ENCODE results near the gene ASPHD1. TPM values are rescaled to one million over a fixed set of nuclear protein-coding genes. Genes with fewer than 3 reads are reported as not detected.

The ASPHD1 gene
- polyA plus RNA-seq, 1 donor (not counting 4 experiments of a cell fraction or from before 2014, with no cell fraction given), result 0.71 TPM

GRCh38 chr16:29876594-29877249 lies 23.6 kb upstream of the ASPHD1 start:
- dilution Hi-C loops (cut with MboI; ENCODE audit: extremely low pct_ligation_motif_present, low sequenced_read_pairs), result no loop called here
- H3K4me3 ChIP-seq (ENCODE audit: control insufficient read depth in 2 of 3, extremely low read depth in 1 of 3, insufficient read depth in 2 of 3, low read depth in 1 of 3, low read length in 3 of 3), result no peak overlapping the region
- H3K4me2 ChIP-seq (ENCODE audit: control insufficient read depth, extremely low read depth, insufficient read depth, low read depth, low read length), result no peak overlapping the region

GRCh38 chr16:29877266-29877961 lies 22.9 kb upstream of the ASPHD1 start:
- Histone ChIP-seq H3K9me3 (ENCODE audit: control insufficient read depth, low read depth, low read length) (no peaks in the 10 kb centered on the region), H3K79me2 (ENCODE audit: control insufficient read depth, insufficient read depth, low read length) (no peaks in the 10 kb centered on the region), H3K9me1 (ENCODE audit: control insufficient read depth, extremely low read depth, insufficient read depth, low read length) (no peaks in the 10 kb centered on the region), H4K20me1 (ENCODE audit: control insufficient read depth, extremely low read depth, insufficient read depth, low read length) (no peaks in the 10 kb centered on the region), H3K27ac (ENCODE audit: control insufficient read depth, insufficient read depth, low read length) (no peak overlapping the region), H3K9ac (ENCODE audit: control insufficient read depth, extremely low read depth, insufficient read depth, low read length) (no peak overlapping the region), H3K36me3 (ENCODE audit: control insufficient read depth in 2 of 2, extremely low read depth in 1 of 2, insufficient read depth in 2 of 2, low read length in 2 of 2) (no peaks in the 10 kb centered on the region), H3K4me1 (ENCODE audit: control insufficient read depth, extremely low read depth, insufficient read depth, low read length) (no peaks in the 10 kb centered on the region), H2AFZ (ENCODE audit: control insufficient read depth, low read length) (no peak overlapping the region), H3K27me3 (ENCODE audit: control insufficient read depth, extremely low read depth, insufficient read depth, low read length) (peaks cover 26% of the 10 kb centered on the region), H3K4me3 (ENCODE audit: control insufficient read depth in 2 of 3, extremely low read depth in 1 of 3, insufficient read depth in 2 of 3, low read depth in 1 of 3, low read length in 3 of 3) (no peak overlapping the region), H3K4me2 (ENCODE audit: control insufficient read depth, extremely low read depth, insufficient read depth, low read depth, low read length) (no peak overlapping the region)
- no peak for DNase-seq (ENCODE audit: low read depth, low spot score)
- no peak for TF ChIP-seq EZH2 (IDR thresholded peaks at IDR 0.05; ENCODE audit: low read length)
- no peak for TF ChIP-seq CTCF (optimal IDR thresholded peaks at IDR 0.05 in 1 of 3, IDR thresholded peaks at IDR 0.05 in 1 of 3, conservative IDR thresholded peaks at IDR 0.05 in 1 of 3; ENCODE audit: extremely low read depth in 1 of 3, insufficient read depth in 2 of 3, low read length in 3 of 3)
- no peak for FAIRE-seq
- dilution Hi-C loops (cut with MboI; ENCODE audit: extremely low pct_ligation_motif_present, low sequenced_read_pairs), result no loop called here

More at GRCh38 chr16:29876594-29877249, 23.6 kb upstream of the ASPHD1 start:
- Histone ChIP-seq H2AFZ (ENCODE audit: control insufficient read depth, low read length) (no peak overlapping the region), H3K4me1 (ENCODE audit: control insufficient read depth, extremely low read depth, insufficient read depth, low read length) (no peaks in the 10 kb centered on the region), H4K20me1 (ENCODE audit: control insufficient read depth, extremely low read depth, insufficient read depth, low read length) (no peaks in the 10 kb centered on the region), H3K79me2 (ENCODE audit: control insufficient read depth, insufficient read depth, low read length) (no peaks in the 10 kb centered on the region), H3K9ac (ENCODE audit: control insufficient read depth, extremely low read depth, insufficient read depth, low read length) (no peak overlapping the region), H3K27me3 (ENCODE audit: control insufficient read depth, extremely low read depth, insufficient read depth, low read length) (peaks cover 26% of the 10 kb centered on the region), H3K9me1 (ENCODE audit: control insufficient read depth, extremely low read depth, insufficient read depth, low read length) (no peaks in the 10 kb centered on the region), H3K9me3 (ENCODE audit: control insufficient read depth, low read depth, low read length) (no peaks in the 10 kb centered on the region), H3K36me3 (ENCODE audit: control insufficient read depth in 2 of 2, extremely low read depth in 1 of 2, insufficient read depth in 2 of 2, low read length in 2 of 2) (no peaks in the 10 kb centered on the region), H3K27ac (ENCODE audit: control insufficient read depth, insufficient read depth, low read length) (no peak overlapping the region)
- DNase-seq (ENCODE audit: low read depth, low spot score) (no peak), FAIRE-seq (no peak)
- TF ChIP-seq EZH2 (IDR thresholded peaks at IDR 0.05; ENCODE audit: low read length) (peak; percentile 72), CTCF (optimal IDR thresholded peaks at IDR 0.05 in 1 of 3, IDR thresholded peaks at IDR 0.05 in 1 of 3, conservative IDR thresholded peaks at IDR 0.05 in 1 of 3; ENCODE audit: extremely low read depth in 1 of 3, insufficient read depth in 2 of 3, low read length in 3 of 3) (no peak)

Data from keratinocyte (primary cell).